ENCODE measurements around the gene CSRNP2.

CSRNP2 gene

GRCh38 chr12:51077930-51078329 is 5.5 kb downstream of the CSRNP2 start:
- no peak for DNase-seq (ENCODE audit: low read depth)
- TF ChIP-seq CTCF (IDR thresholded peaks at IDR 0.05; ENCODE audit: control insufficient read depth, extremely low read depth, insufficient read depth) = no peak

GRCh38 chr12:51076236-51076930 is 7.0 kb downstream of the CSRNP2 start:
- H3K4me3 ChIP-seq (ENCODE audit: low read depth, low read length) = no peak overlapping the region
- TF ChIP-seq CTCF (IDR thresholded peaks at IDR 0.05; ENCODE audit: control insufficient read depth, extremely low read depth, insufficient read depth) = no peak
- no peak for DNase-seq (ENCODE audit: low read depth)

More at GRCh38 chr12:51077930-51078329, 5.5 kb downstream of the CSRNP2 start:
- H3K4me3 ChIP-seq (ENCODE audit: low read depth, low read length) = no peak overlapping the region

- no peak overlapping the region for H3K4me3 ChIP-seq (ENCODE audit: low read depth, low read length)
- no peak for DNase-seq (ENCODE audit: low read depth)
- no peak for TF ChIP-seq CTCF (IDR thresholded peaks at IDR 0.05; ENCODE audit: control insufficient read depth, extremely low read depth, insufficient read depth)
Measured at GRCh38 chr12:51075390-51075789, 8.0 kb downstream of the CSRNP2 start.

GRCh38 chr12:51071663-51072062 is 11.7 kb downstream of the CSRNP2 start:
- no peak for DNase-seq (ENCODE audit: low read depth)
- H3K4me3 ChIP-seq (ENCODE audit: low read depth, low read length) = no peak overlapping the region
- TF ChIP-seq CTCF (IDR thresholded peaks at IDR 0.05; ENCODE audit: control insufficient read depth, extremely low read depth, insufficient read depth) = no peak

GRCh38 chr12:51070004-51070403 is 13.4 kb downstream of the CSRNP2 start:
- H3K4me3 ChIP-seq (ENCODE audit: low read depth, low read length) = no peak overlapping the region
- no peak for TF ChIP-seq CTCF (IDR thresholded peaks at IDR 0.05; ENCODE audit: control insufficient read depth, extremely low read depth, insufficient read depth)
- no peak for DNase-seq (ENCODE audit: low read depth)

- no peak for DNase-seq (ENCODE audit: low read depth)
- TF ChIP-seq CTCF (IDR thresholded peaks at IDR 0.05; ENCODE audit: control insufficient read depth, extremely low read depth, insufficient read depth) = no peak
Measured at GRCh38 chr12:51067771-51068170, 15.6 kb downstream of the CSRNP2 start.

GRCh38 chr12:51067229-51067628 is 16.2 kb downstream of the CSRNP2 start:
- DNase-seq (ENCODE audit: low read depth) = no peak
- TF ChIP-seq CTCF (IDR thresholded peaks at IDR 0.05; ENCODE audit: control insufficient read depth, extremely low read depth, insufficient read depth) = no peak
- no peak overlapping the region for H3K4me3 ChIP-seq (ENCODE audit: low read depth, low read length)

More at GRCh38 chr12:51067771-51068170, 15.6 kb downstream of the CSRNP2 start:
- no peak overlapping the region for H3K4me3 ChIP-seq (ENCODE audit: low read depth, low read length)
